ENCODE measurements around the gene COPRS. TPM values are rescaled to one million over a fixed set of nuclear protein-coding genes. Genes with fewer than 3 reads are reported as not detected.

The COPRS gene
- polyA plus RNA-seq, 3 donors = 11.7 to 40.0 (median 38.9) TPM

GRCh38 chr17:31823014-31823413, 36.0 kb downstream of the COPRS start:
- Mint-ChIP-seq H3K27ac (no peak overlapping the region), H3K27me3 (ENCODE audit: low read depth in 3 of 3) (peaks cover 4 to 7% (median 6%) of the 10 kb centered on the region in 3 donors), H3K4me1 (no peaks in the 10 kb centered on the region), H3K4me3 (no peak overlapping the region), H3K9me3 (peaks cover 0 to 7% (median 4%) of the 10 kb centered on the region in 7 donors), H3K36me3 (no peaks in the 10 kb centered on the region)
- DNase-seq = no peak
- H3K4me2 ChIP-seq (replicated peaks; ENCODE audit: extremely low read depth, low read length, poor library complexity, severe bottlenecking) = no peak overlapping the region
- H3K4me3 ChIP-seq (replicated peaks in 1 of 3; ENCODE audit: low read depth in 2 of 3, low read length in 3 of 3) = no peak overlapping the region
- WGBS (ENCODE audit: insufficient coverage) = no CpG with 5 or more reads among the region's 3 CpGs
- no peak for TF ChIP-seq CTCF (IDR thresholded peaks at IDR 0.05)
- no peak overlapping the region for H3K27ac ChIP-seq (ENCODE audit: low read depth in 1 of 2, low read length in 2 of 2)
- H2AFZ ChIP-seq (ENCODE audit: insufficient read depth, low read depth, low read length, poor library complexity, severe bottlenecking) = no peak overlapping the region
- peaks cover 0 to 3% of the 10 kb centered on the region in 2 donors for H3K9me3 ChIP-seq (replicated peaks in 1 of 2; ENCODE audit: control insufficient read depth in 1 of 2, insufficient read depth in 1 of 2, low read length in 2 of 2)
- no peaks in the 10 kb centered on the region for H3K36me3 ChIP-seq (replicated peaks in 1 of 2; ENCODE audit: control insufficient read depth in 1 of 2, insufficient read depth in 2 of 2, low read length in 2 of 2)
- no peaks in the 10 kb centered on the region for H3K27me3 ChIP-seq (ENCODE audit: control insufficient read depth in 2 of 2, insufficient read depth in 2 of 2, low read length in 2 of 2)
- intact Hi-C loops (cut with micrococcal nuclease) = no loop called here
- no peaks in the 10 kb centered on the region for H4K20me1 ChIP-seq (ENCODE audit: insufficient read depth, low read length)
- H3K79me2 ChIP-seq (ENCODE audit: insufficient read depth, low read length) = no peaks in the 10 kb centered on the region
- no peaks in the 10 kb centered on the region for H3K4me1 ChIP-seq (ENCODE audit: control insufficient read depth in 1 of 2, insufficient read depth in 2 of 2, low read length in 2 of 2)
- H3K9ac ChIP-seq (ENCODE audit: insufficient read depth, low read length, poor library complexity, severe bottlenecking) = no peak overlapping the region

GRCh38 chr17:31820691-31821435, 38.2 kb downstream of the COPRS start:
- peaks cover 0 to 8% (median 4%) of the 10 kb centered on the region in 7 donors for H3K9me3 Mint-ChIP-seq
- H3K4me1 Mint-ChIP-seq = no peaks in the 10 kb centered on the region
- TF ChIP-seq CTCF (IDR thresholded peaks at IDR 0.05) = no peak
- H3K79me2 ChIP-seq (ENCODE audit: insufficient read depth, low read length) = no peaks in the 10 kb centered on the region
- no peaks in the 10 kb centered on the region for H4K20me1 ChIP-seq (ENCODE audit: insufficient read depth, low read length)
- no peak overlapping the region for H2AFZ ChIP-seq (ENCODE audit: insufficient read depth, low read depth, low read length, poor library complexity, severe bottlenecking)
- no peak overlapping the region for H3K4me3 Mint-ChIP-seq
- no peak overlapping the region for H3K4me3 ChIP-seq (replicated peaks in 1 of 3; ENCODE audit: low read depth in 2 of 3, low read length in 3 of 3)
- H3K27me3 ChIP-seq (ENCODE audit: control insufficient read depth in 2 of 2, insufficient read depth in 2 of 2, low read length in 2 of 2) = no peaks in the 10 kb centered on the region
- DNase-seq = no peak
- H3K9ac ChIP-seq (ENCODE audit: insufficient read depth, low read length, poor library complexity, severe bottlenecking) = no peak overlapping the region
- no peak overlapping the region for H3K27ac ChIP-seq (ENCODE audit: low read depth in 1 of 2, low read length in 2 of 2)
- H3K27ac Mint-ChIP-seq = no peak overlapping the region
- H3K27me3 Mint-ChIP-seq (ENCODE audit: low read depth in 3 of 3) = peaks cover 4 to 7% (median 6%) of the 10 kb centered on the region in 3 donors
- H3K4me2 ChIP-seq (replicated peaks; ENCODE audit: extremely low read depth, low read length, poor library complexity, severe bottlenecking) = no peak overlapping the region
- no CpG with 5 or more reads among the region's 5 CpGs for WGBS (ENCODE audit: insufficient coverage)
- intact Hi-C loops (cut with micrococcal nuclease) = no loop called here
- H3K36me3 ChIP-seq (replicated peaks in 1 of 2; ENCODE audit: control insufficient read depth in 1 of 2, insufficient read depth in 2 of 2, low read length in 2 of 2) = no peaks in the 10 kb centered on the region
- peaks cover 0 to 3% of the 10 kb centered on the region in 2 donors for H3K9me3 ChIP-seq (replicated peaks in 1 of 2; ENCODE audit: control insufficient read depth in 1 of 2, insufficient read depth in 1 of 2, low read length in 2 of 2)
- H3K36me3 Mint-ChIP-seq = no peaks in the 10 kb centered on the region
- H3K4me1 ChIP-seq (ENCODE audit: control insufficient read depth in 1 of 2, insufficient read depth in 2 of 2, low read length in 2 of 2) = no peaks in the 10 kb centered on the region

Measured in CD14-positive monocyte (primary cell).